HCT116 (cell line): ENCODE measurements around the gene PEX5. TPM values are rescaled to one million over a fixed set of nuclear protein-coding genes. Genes with fewer than 3 reads are reported as not detected.

Source experiments
- ATAC-seq: fragments of 200-7000 bp; cut with Tn5 transposase; 2 replicates; pipeline ENCODE4 v1.9.1; 2020; ENCODE audit warnings: mild to moderate bottlenecking, moderate library complexity
- BruUV-seq: library from RNA; stranded (reverse); fragments of 400-500 nt; replicated peaks from 2 replicates; lab custom pipeline; 2021; lab: Mats Ljungman, UMichigan
- CTCF ChIA-PET: fragments of 300-600 bp; sonication (Branson Sonifier 250); formaldehyde crosslinking; loops from one replicate; lab custom pipeline; 2021; ENCODE audit warnings: antibody characterized with exemption; lab: Charles Lee
- POLR2A ChIA-PET: fragments of 300-600, 350-600 bp; sonication (Branson Sonifier 250); formaldehyde crosslinking; loops from one replicate; lab custom pipeline; 2021; ENCODE audit warnings: antibody characterized with exemption; lab: Charles Lee
- RAD21 ChIA-PET, 2 experiments: fragments of 300-600 bp; sonication (Branson Sonifier 250); formaldehyde crosslinking; loops; one replicate each; lab custom pipeline; 2023; ENCODE audit warnings: low total read pairs in 2 of 2; ENCODE audit not compliant: uncharacterized antibody in 2 of 2, unreplicated experiment in 2 of 2, low non-redundant PET in 1 of 2; lab: Charles Lee
- DNase-seq: peaks from one replicate; pipeline ENCODE4 v3.0.0-alpha.2; 2010; ENCODE audit warnings: low read depth, low spot score
- H2AFZ ChIP-seq: fragments of 200-600 bp; shearing (Covaris generic), sonication (generic); 2 replicates; pipeline ENCODE4 v1.6.1; 2017; ENCODE audit warnings: low read depth, mixed run types, mixed read lengths, antibody characterized with exemption, low read length; ENCODE audit not compliant: poor library complexity, severe bottlenecking
- H3K27ac ChIP-seq: 2 replicates; pipeline ENCODE4 v1.5.1; 2012; ENCODE audit warnings: low read depth, low read length
- H3K27me3 ChIP-seq: fragments of 200-600 bp; sonication (generic); 2 replicates; pipeline ENCODE4 v1.6.1; 2016; ENCODE audit warnings: mixed run types, low read length, mixed read lengths; ENCODE audit not compliant: insufficient read depth
- H3K36me3 ChIP-seq, 2 experiments: fragments of 200-500 bp in 1 of 2; fragments of 200-600 bp in 1 of 2; sonication (Bioruptor generic) in 1 of 2; sonication (generic) in 1 of 2; 2 replicates each; pipeline versions ENCODE4 v1.5.1 to v1.6.1; 2014 to 2016; ENCODE audit warnings: low read length in 2 of 2, inconsistent platforms in 1 of 2, mixed read lengths in 1 of 2, mixed run types in 1 of 2; ENCODE audit not compliant: insufficient read depth in 2 of 2, control insufficient read depth in 1 of 2
- H3K4me1 ChIP-seq, 2 experiments: fragments of 200-600 bp in 1 of 2; sonication (generic) in 1 of 2; 2 replicates each; pipeline versions ENCODE4 v1.5.1 to v1.6.1; 2012 to 2017; ENCODE audit warnings: low read length in 2 of 2, inconsistent platforms in 1 of 2, mild to moderate bottlenecking in 1 of 2, mixed read lengths in 1 of 2, mixed run types in 1 of 2, moderate library complexity in 1 of 2; ENCODE audit not compliant: insufficient read depth in 2 of 2, control insufficient read depth in 1 of 2
- H3K4me2 ChIP-seq: fragments of 200-600 bp; sonication (generic); 2 replicates; pipeline ENCODE4 v1.6.1; 2017; ENCODE audit warnings: mixed run types, low read length, mixed read lengths
- H3K4me3 ChIP-seq, 2 experiments: fragments of 200-600 bp in 1 of 2; sonication (generic) in 1 of 2; replicated peaks in 1 of 2; 2 replicates each; pipeline ENCODE4 v1.5.1; 2011 to 2016; ENCODE audit warnings: low read length in 2 of 2, control low read depth in 1 of 2, low read depth in 1 of 2, mild to moderate bottlenecking in 1 of 2, mixed read lengths in 1 of 2, mixed run types in 1 of 2
- H3K79me2 ChIP-seq: fragments of 200-600 bp; sonication (generic); 2 replicates; pipeline ENCODE4 v1.6.1; 2017; ENCODE audit warnings: mild to moderate bottlenecking, mixed run types, low read length, moderate library complexity, mixed read lengths; ENCODE audit not compliant: insufficient read depth
- H3K9ac ChIP-seq: fragments of 200-600 bp; sonication (generic); 2 replicates; pipeline ENCODE4 v1.6.1; 2016; ENCODE audit warnings: low read length, mixed read lengths
- H3K9me2 ChIP-seq: fragments of 200-600 bp; sonication (generic), shearing (Covaris generic); 2 replicates; pipeline ENCODE4 v1.6.1; 2017; ENCODE audit warnings: mixed run types, mild to moderate bottlenecking, moderate library complexity; ENCODE audit not compliant: insufficient read depth
- H3K9me3 ChIP-seq, 2 experiments: fragments of 200-500 bp in 1 of 2; fragments of 200-600 bp in 1 of 2; sonication (Bioruptor generic) in 1 of 2; sonication (generic) in 1 of 2; 2 replicates each; pipeline ENCODE4 v1.6.1; 2014 to 2017; ENCODE audit warnings: low read length in 2 of 2, mixed read lengths in 2 of 2, inconsistent platforms in 1 of 2, low read depth in 1 of 2, mild to moderate bottlenecking in 1 of 2, mixed run types in 1 of 2, moderate library complexity in 1 of 2; ENCODE audit not compliant: control insufficient read depth in 1 of 2, insufficient read depth in 1 of 2
- H4K20me1 ChIP-seq: fragments of 200-600 bp; sonication (generic), shearing (Covaris generic); 2 replicates; pipeline ENCODE4 v1.6.1; 2017; ENCODE audit warnings: mixed run types, mild to moderate bottlenecking, moderate library complexity; ENCODE audit not compliant: insufficient read depth
- EGR1 ChIP-seq: IDR thresholded peaks from 2 replicates; pipeline ENCODE4 v1.6.1; 2012; ENCODE audit warnings: low read depth
- intact Hi-C: fragments of 100-400 bp; cut with micrococcal nuclease; formaldehyde crosslinking; loops from 2 replicates; pipeline ENCODE4 v1.10.0; 2022
- total RNA-seq: library from RNA; stranded (reverse); gene quantifications from one replicate; pipeline ENCODE4 v1.2.1, GENCODE V29; 2021; ENCODE audit not compliant: unreplicated experiment
- TF ChIP-seq, protein P1 (sequence below): IDR thresholded peaks from 2 replicates; pipeline ENCODE4 v1.6.1; 2012

The PEX5 gene
- total RNA-seq, 1 experiment from 2014 or later: 45.4 TPM

DNA sequence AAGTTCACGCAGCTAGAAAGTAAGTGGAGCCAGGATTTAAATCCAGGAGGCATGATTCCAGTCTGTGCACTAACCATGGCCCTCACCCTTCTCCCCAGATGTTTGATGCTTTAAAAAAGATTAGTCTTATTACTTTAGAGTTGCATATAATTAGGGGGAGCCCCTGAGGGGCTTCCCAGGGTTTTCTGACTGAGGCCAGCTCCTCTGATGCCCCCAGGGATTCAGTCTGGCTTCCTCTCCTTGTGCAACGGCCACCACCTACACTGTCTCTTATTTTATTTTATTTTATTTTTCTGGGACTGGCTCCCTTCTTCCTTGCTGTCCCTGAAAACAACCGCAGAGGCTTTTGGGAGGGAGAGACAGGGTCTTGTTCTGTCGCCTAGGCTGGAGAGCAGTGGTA lies 36.7 kb upstream of the PEX5 start:
- no peak overlapping the region for H3K4me2 ChIP-seq
- BruUV-seq: no TSS peak
- DNase-seq (no peak), ATAC-seq (no peak)
- TF ChIP-seq, protein P1, sequence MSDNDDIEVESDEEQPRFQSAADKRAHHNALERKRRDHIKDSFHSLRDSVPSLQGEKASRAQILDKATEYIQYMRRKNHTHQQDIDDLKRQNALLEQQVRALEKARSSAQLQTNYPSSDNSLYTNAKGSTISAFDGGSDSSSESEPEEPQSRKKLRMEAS: no peak
- ChIA-PET RAD21 (no interaction called here), POLR2A (no interaction called here), CTCF (no interaction called here)
- H3K27ac ChIP-seq: no peak overlapping the region
- no peak overlapping the region for H3K9ac ChIP-seq
- no peaks in the 10 kb centered on the region for H3K9me3 ChIP-seq
- intact Hi-C loops: no loop called here
- H3K4me1 ChIP-seq: no peaks in the 10 kb centered on the region
- H2AFZ ChIP-seq: no peak overlapping the region
- H3K4me3 ChIP-seq: no peak overlapping the region
- H3K27me3 ChIP-seq: no peaks in the 10 kb centered on the region
- H4K20me1 ChIP-seq: no peaks in the 10 kb centered on the region
- H3K36me3 ChIP-seq: peaks cover 0 to 10% of the 10 kb centered on the region in 2 experiments; a peak in 3 of 4 replicates
- H3K9me2 ChIP-seq: no peaks in the 10 kb centered on the region
- H3K79me2 ChIP-seq: no peaks in the 10 kb centered on the region

- TF ChIP-seq, protein P1: no peak
- no peak for TF ChIP-seq EGR1
- TF ChIP-seq, all 23 proteins: peak for 0
- intact Hi-C loops: no loop called here
- Histone ChIP-seq H3K9ac (no peak overlapping the region), H3K9me3 (no peaks in the 10 kb centered on the region), H3K27ac (no peak overlapping the region), H3K4me3 (no peak overlapping the region), H4K20me1 (no peaks in the 10 kb centered on the region), H3K27me3 (no peaks in the 10 kb centered on the region), H2AFZ (no peak overlapping the region), H3K79me2 (no peaks in the 10 kb centered on the region), H3K9me2 (no peaks in the 10 kb centered on the region), H3K4me1 (peaks cover 0 to 3% of the 10 kb centered on the region in 2 experiments; a peak in 2 of 4 replicates), H3K36me3 (peaks cover 0 to 8% of the 10 kb centered on the region in 2 experiments; a peak in 3 of 4 replicates), H3K4me2 (no peak overlapping the region)
- BruUV-seq: no TSS peak
- DNase-seq (no peak), ATAC-seq (no peak)
- RAD21 ChIA-PET: no interaction called here
- CTCF ChIA-PET: interaction anchor here (1.0 kb wide), 1 partner anchor 13 kb away, joined by 3 read pairs; no protein-coding TSS in a partner anchor
- POLR2A ChIA-PET: no interaction called here
Measured at GRCh38 chr12:7154042-7154441, 35.4 kb upstream of the PEX5 start.
